HepG2 (cell line): ENCODE data around the gene PPP4R4. TPM values are rescaled to one million over a fixed set of nuclear protein-coding genes. Genes with fewer than 3 reads are reported as not detected.
A peak's percentile ranks its signal among the peaks of the same experiment; 100 is the strongest.

Experiments
- CC2D1A ChIP-seq: sonication (generic); formaldehyde crosslinking; IDR thresholded peaks from 2 replicates; pipeline ENCODE4 v1.8.1; 2023; ENCODE audit warnings: mild to moderate bottlenecking, missing genetic modification reagents
- CREM ChIP-seq, 2 experiments: sonication (generic) in 1 of 2; formaldehyde crosslinking in 1 of 2; IDR thresholded peaks; 2 replicates each; pipeline versions ENCODE4 v1.4.0 to v1.6.1; 2016 to 2020; ENCODE audit warnings: antibody characterized with exemption in 1 of 2, mild to moderate bottlenecking in 1 of 2, missing genetic modification reagents in 1 of 2
- IKZF4 ChIP-seq: sonication (generic); formaldehyde crosslinking; IDR thresholded peaks from 2 replicates; pipeline ENCODE4 v1.5.1; 2020; ENCODE audit warnings: borderline replicate concordance, mild to moderate bottlenecking, low read depth, missing genetic modification reagents; ENCODE audit errors: not compliant biosample characterization
- KDM2A ChIP-seq: sonication (generic); formaldehyde crosslinking; IDR thresholded peaks from 2 replicates; pipeline ENCODE4 v1.4.0; 2020; ENCODE audit warnings: low read depth, missing genetic modification reagents, borderline replicate concordance
- KMT2B ChIP-seq: IDR thresholded peaks from 2 replicates; pipeline ENCODE4 v1.6.1; 2016; ENCODE audit warnings: missing genetic modification reagents, missing compliant biosample characterization
- POGZ ChIP-seq: sonication (generic); formaldehyde crosslinking; IDR thresholded peaks from 2 replicates; pipeline ENCODE4 v1.4.0; 2020; ENCODE audit warnings: mild to moderate bottlenecking, missing genetic modification reagents
- RFX3 ChIP-seq: IDR thresholded peaks from 2 replicates; pipeline ENCODE4 v1.6.1; 2016; ENCODE audit warnings: missing biosample characterization, missing genetic modification reagents
- RXRB ChIP-seq: IDR thresholded peaks from 2 replicates; pipeline ENCODE4 v1.6.1; 2016; ENCODE audit warnings: borderline replicate concordance, missing genetic modification reagents, missing compliant biosample characterization
- SP140L ChIP-seq: sonication (generic); formaldehyde crosslinking; IDR thresholded peaks from 2 replicates; pipeline ENCODE4 v1.4.0; 2020; ENCODE audit warnings: missing genetic modification reagents, borderline replicate concordance
- U2AF2 ChIP-seq: fragments of 200-400 bp; formaldehyde crosslinking; IDR thresholded peaks from 2 replicates; pipeline ENCODE4 v1.6.1; 2017; ENCODE audit warnings: low read depth, mild to moderate bottlenecking, low read length
- ZNF143 ChIP-seq: sonication (generic); formaldehyde crosslinking; IDR thresholded peaks from 2 replicates; pipeline ENCODE4 v1.4.0; 2020; ENCODE audit warnings: missing genetic modification reagents
- ZNF431 ChIP-seq: sonication (generic); formaldehyde crosslinking; IDR thresholded peaks from 2 replicates; pipeline ENCODE4 v1.9.0; 2022; ENCODE audit warnings: missing genetic modification reagents, low read depth, mild to moderate bottlenecking, borderline replicate concordance
- ZNF703 ChIP-seq: sonication (generic); formaldehyde crosslinking; IDR thresholded peaks from 2 replicates; pipeline ENCODE4 v1.5.1; 2020; ENCODE audit warnings: missing genetic modification reagents, mild to moderate bottlenecking, moderate library complexity, borderline replicate concordance
- ZNF780A ChIP-seq: sonication (generic); formaldehyde crosslinking; IDR thresholded peaks from 2 replicates; pipeline ENCODE4 v1.8.0; 2022; ENCODE audit warnings: mild to moderate bottlenecking, missing genetic modification reagents, moderate library complexity
- polyA plus RNA-seq, 8 experiments: library from polyadenylated mRNA; depleted of rRNA in 3 of 8; stranded (reverse) in 7 of 8; unstranded in 1 of 8; fragments of >200 nt; fragmentation: Illumina TruSeq in 4 of 8; extraction: Trizol in 4 of 8; gene quantifications; 2 replicates each; pipeline versions ENCODE4 v1.2.1 to v1.2.3, GENCODE V29; 2011 to 2016; ENCODE audit warnings: low read depth in 4 of 8, missing spikeins in 1 of 8, mixed read lengths in 1 of 8; ENCODE audit not compliant: insufficient read depth in 1 of 8
- total RNA-seq, 5 experiments: library from RNA; depleted of rRNA; stranded (reverse); fragments of >200 nt; fragmentation: Illumina TruSeq; extraction: Trizol; gene quantifications; 2 replicates each; pipeline ENCODE4 v1.2.3, GENCODE V29; 2016; ENCODE audit warnings: low read depth in 1 of 5
- TF ChIP-seq, protein P1 (sequence below): sonication (generic); formaldehyde crosslinking; IDR thresholded peaks from 2 replicates; pipeline ENCODE4 v1.4.0; 2020; ENCODE audit warnings: missing genetic modification reagents, borderline replicate concordance
- TF ChIP-seq, protein P2 (sequence below): sonication (generic); formaldehyde crosslinking; IDR thresholded peaks from 2 replicates; pipeline ENCODE4 v1.8.1; 2023; ENCODE audit warnings: mild to moderate bottlenecking, missing genetic modification reagents
- TF ChIP-seq, protein P3 (sequence below): sonication (generic); formaldehyde crosslinking; IDR thresholded peaks from 2 replicates; pipeline ENCODE4 v1.5.0; 2020; ENCODE audit warnings: mild to moderate bottlenecking, missing genetic modification reagents
- TF ChIP-seq, protein P4 (sequence below): sonication (generic); IDR thresholded peaks from 2 replicates; pipeline ENCODE4 v1.6.1; 2016; ENCODE audit warnings: low read depth, borderline replicate concordance
- TF ChIP-seq, protein P5 (sequence below): sonication (generic); formaldehyde crosslinking; IDR thresholded peaks from 2 replicates; pipeline ENCODE4 v1.9.0; 2021; ENCODE audit warnings: missing genetic modification reagents, mild to moderate bottlenecking, borderline replicate concordance

PPP4R4 gene
- total and polyA plus RNA-seq, 2 of the 13 experiments (the other 11 are each of a cell fraction or from before 2014, with no cell fraction given) = 9.5 to 19.8 TPM

DNA sequence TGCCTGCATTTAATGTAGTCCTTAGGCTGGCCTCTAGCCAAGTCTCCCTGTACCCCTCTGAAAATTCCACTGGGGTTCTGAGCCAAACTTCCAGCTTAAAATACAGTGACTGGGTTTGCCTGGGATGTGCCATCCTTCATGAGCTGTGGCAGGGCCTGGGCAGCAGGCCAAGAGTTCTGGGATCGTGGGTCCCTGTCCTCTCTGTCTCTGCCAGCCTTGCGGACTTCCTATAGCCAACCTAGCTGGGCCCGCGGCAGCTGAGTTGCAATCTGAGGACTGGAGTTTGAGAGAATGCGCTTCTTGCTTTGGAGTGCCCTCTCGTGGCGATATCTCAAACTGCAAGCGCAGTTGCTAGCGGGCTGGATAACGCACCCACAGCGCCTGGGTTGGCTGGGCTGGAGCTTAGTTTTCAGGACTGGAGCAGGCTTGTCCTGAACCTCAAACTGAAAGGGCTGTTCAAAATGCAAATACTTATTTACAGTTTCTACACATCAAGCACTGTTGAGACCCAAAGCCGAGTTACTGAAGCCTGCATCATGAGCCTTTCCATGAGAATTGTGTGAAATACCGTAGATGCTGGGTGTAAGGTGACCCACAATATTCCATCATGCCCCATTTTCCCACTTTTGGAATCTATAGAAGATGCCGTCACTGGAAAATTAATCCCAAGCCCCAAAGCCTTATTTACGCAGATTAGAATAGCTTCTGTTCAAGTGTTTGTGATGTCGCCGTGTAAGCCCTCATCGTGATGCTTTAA, 37.4 kb upstream of the PPP4R4 start (continued):
- TF ChIP-seq, protein P1, sequence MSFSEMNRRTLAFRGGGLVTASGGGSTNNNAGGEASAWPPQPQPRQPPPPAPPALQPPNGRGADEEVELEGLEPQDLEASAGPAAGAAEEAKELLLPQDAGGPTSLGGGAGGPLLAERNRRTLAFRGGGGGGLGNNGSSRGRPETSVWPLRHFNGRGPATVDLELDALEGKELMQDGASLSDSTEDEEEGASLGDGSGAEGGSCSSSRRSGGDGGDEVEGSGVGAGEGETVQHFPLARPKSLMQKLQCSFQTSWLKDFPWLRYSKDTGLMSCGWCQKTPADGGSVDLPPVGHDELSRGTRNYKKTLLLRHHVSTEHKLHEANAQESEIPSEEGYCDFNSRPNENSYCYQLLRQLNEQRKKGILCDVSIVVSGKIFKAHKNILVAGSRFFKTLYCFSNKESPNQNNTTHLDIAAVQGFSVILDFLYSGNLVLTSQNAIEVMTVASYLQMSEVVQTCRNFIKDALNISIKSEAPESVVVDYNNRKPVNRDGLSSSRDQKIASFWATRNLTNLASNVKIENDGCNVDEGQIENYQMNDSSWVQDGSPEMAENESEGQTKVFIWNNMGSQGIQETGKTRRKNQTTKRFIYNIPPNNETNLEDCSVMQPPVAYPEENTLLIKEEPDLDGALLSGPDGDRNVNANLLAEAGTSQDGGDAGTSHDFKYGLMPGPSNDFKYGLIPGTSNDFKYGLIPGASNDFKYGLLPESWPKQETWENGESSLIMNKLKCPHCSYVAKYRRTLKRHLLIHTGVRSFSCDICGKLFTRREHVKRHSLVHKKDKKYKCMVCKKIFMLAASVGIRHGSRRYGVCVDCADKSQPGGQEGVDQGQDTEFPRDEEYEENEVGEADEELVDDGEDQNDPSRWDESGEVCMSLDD (CRISPR knock-in tag) = no peak
- TF ChIP-seq RXRB (CRISPR knock-in tag) (peak; percentile 54; the same call in 1 of the 2 replicates), ZNF431 (CRISPR knock-in tag) (no peak), ZNF703 (CRISPR knock-in tag) (no peak), SP140L (CRISPR knock-in tag) (no peak), CREM (IDR thresholded peaks at IDR 0.05) (no peak), CREM (CRISPR knock-in tag; IDR thresholded peaks at IDR 0.05) (no peak), KMT2B (CRISPR knock-in tag) (no peak), CC2D1A (CRISPR knock-in tag) (no peak), U2AF2 (no peak), RFX3 (CRISPR knock-in tag) (no peak), IKZF4 (no peak), ZNF143 (CRISPR knock-in tag) (no peak), POGZ (no peak), ZNF780A (CRISPR knock-in tag) (no peak), KDM2A (CRISPR knock-in tag) (peak; percentile 77)
- TF ChIP-seq, protein P2, sequence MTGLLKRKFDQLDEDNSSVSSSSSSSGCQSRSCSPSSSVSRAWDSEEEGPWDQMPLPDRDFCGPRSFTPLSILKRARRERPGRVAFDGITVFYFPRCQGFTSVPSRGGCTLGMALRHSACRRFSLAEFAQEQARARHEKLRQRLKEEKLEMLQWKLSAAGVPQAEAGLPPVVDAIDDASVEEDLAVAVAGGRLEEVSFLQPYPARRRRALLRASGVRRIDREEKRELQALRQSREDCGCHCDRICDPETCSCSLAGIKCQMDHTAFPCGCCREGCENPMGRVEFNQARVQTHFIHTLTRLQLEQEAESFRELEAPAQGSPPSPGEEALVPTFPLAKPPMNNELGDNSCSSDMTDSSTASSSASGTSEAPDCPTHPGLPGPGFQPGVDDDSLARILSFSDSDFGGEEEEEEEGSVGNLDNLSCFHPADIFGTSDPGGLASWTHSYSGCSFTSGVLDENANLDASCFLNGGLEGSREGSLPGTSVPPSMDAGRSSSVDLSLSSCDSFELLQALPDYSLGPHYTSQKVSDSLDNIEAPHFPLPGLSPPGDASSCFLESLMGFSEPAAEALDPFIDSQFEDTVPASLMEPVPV = no peak
- TF ChIP-seq, protein P3, sequence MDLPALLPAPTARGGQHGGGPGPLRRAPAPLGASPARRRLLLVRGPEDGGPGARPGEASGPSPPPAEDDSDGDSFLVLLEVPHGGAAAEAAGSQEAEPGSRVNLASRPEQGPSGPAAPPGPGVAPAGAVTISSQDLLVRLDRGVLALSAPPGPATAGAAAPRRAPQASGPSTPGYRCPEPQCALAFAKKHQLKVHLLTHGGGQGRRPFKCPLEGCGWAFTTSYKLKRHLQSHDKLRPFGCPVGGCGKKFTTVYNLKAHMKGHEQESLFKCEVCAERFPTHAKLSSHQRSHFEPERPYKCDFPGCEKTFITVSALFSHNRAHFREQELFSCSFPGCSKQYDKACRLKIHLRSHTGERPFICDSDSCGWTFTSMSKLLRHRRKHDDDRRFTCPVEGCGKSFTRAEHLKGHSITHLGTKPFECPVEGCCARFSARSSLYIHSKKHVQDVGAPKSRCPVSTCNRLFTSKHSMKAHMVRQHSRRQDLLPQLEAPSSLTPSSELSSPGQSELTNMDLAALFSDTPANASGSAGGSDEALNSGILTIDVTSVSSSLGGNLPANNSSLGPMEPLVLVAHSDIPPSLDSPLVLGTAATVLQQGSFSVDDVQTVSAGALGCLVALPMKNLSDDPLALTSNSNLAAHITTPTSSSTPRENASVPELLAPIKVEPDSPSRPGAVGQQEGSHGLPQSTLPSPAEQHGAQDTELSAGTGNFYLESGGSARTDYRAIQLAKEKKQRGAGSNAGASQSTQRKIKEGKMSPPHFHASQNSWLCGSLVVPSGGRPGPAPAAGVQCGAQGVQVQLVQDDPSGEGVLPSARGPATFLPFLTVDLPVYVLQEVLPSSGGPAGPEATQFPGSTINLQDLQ (CRISPR knock-in tag) = no peak
- TF ChIP-seq, protein P4, sequence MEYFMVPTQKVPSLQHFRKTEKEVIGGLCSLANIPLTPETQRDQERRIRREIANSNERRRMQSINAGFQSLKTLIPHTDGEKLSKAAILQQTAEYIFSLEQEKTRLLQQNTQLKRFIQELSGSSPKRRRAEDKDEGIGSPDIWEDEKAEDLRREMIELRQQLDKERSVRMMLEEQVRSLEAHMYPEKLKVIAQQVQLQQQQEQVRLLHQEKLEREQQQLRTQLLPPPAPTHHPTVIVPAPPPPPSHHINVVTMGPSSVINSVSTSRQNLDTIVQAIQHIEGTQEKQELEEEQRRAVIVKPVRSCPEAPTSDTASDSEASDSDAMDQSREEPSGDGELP = peak; percentile 36; the same call in 1 of the 2 replicates
- TF ChIP-seq, protein P5, sequence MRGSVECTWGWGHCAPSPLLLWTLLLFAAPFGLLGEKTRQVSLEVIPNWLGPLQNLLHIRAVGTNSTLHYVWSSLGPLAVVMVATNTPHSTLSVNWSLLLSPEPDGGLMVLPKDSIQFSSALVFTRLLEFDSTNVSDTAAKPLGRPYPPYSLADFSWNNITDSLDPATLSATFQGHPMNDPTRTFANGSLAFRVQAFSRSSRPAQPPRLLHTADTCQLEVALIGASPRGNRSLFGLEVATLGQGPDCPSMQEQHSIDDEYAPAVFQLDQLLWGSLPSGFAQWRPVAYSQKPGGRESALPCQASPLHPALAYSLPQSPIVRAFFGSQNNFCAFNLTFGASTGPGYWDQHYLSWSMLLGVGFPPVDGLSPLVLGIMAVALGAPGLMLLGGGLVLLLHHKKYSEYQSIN (CRISPR knock-in tag) = no peak
